SKM-1 (cell line): ENCODE measurements around the gene ABCC4.
A peak's percentile ranks its signal among the peaks of the same experiment; 100 is the strongest.

Experiments used
- DNase-seq: peaks from one replicate; lab custom pipeline; 2025; ENCODE audit not compliant: unreplicated experiment; lab: John Stamatoyannopoulos, UW

The ABCC4 gene

DNA sequence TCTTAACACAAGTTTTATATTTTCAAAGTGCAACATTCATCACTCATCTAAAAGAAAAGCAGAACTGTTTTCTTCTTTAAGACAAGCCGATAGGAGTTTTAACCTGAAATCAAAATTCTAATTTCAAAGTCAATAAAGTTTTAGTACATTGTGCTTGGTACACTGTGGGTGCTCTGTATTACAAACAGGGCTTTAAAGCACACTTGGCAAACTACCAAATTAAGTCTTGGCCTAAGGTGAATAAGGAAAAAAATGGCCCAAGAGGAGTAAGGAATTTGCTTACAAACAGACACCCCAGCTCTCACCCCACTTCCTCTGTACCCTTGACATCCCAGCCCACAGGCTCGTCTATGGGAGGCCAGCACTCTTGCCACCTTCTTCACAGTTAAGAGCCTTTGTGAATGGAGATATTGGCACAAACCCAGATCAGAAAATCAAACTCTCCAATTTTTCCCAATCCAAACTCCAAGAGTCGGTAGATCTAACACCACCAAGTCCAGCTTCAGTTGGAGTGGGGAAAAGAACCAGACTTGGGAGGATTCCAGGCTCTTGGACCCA, 66.0 kb downstream of the ABCC4 start:
- no peak for DNase-seq

DNA sequence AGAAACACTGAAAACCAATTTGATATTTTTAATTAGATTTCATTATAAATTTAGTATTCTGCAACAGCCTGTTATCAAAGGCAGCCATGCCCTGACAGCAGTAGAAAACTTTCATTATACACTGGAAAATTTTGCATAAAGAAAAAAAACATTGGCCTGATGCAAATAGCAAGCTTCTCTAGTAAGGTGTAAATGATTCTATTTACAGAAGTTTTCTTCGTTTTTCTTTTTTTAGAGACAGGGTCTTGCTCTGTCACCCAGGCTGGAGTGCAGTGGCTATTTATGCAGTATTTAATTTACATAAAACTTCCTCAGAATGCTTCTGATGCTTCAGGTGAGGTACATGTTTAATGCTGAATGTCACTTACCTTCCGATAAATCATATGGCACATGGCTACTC, 67.0 kb downstream of the ABCC4 start:
- DNase-seq: no peak

GRCh38 chr13:95233026-95233635, 68.1 kb downstream of the ABCC4 start:
- no peak for DNase-seq

GRCh38 chr13:95231393-95231792, 69.9 kb downstream of the ABCC4 start:
- no peak for DNase-seq

DNA sequence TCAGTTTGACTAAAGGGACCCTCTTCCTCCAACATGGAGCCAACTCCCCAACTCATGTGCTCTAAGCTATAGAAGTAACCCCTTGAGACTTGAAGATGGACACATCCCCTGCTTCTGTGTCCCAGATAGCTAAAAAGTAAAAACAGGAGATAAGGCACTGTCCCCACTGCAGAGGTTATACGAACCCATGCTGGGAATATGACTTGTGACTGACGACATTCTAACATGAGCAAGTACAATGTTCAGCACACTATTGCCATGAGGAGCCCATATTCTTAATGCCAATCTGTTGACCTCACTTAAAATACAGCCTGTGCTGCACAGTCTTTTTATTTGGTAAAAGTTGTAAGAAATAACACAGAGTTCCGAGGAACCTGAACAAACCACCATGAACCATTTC, 71.4 kb downstream of the ABCC4 start:
- DNase-seq: no peak

GRCh38 chr13:95228130-95228529, 73.1 kb downstream of the ABCC4 start:
- no peak for DNase-seq

- peak; percentile 50 for DNase-seq
Observed at GRCh38 chr13:95226932-95227695, 74.1 kb downstream of the ABCC4 start.

GRCh38 chr13:95226476-95226875, 74.8 kb downstream of the ABCC4 start:
- no peak for DNase-seq

- DNase-seq: no peak
Observed at GRCh38 chr13:95226050-95226449, 75.2 kb downstream of the ABCC4 start.

GRCh38 chr13:95224064-95224463, 77.2 kb downstream of the ABCC4 start:
- no peak for DNase-seq

DNA sequence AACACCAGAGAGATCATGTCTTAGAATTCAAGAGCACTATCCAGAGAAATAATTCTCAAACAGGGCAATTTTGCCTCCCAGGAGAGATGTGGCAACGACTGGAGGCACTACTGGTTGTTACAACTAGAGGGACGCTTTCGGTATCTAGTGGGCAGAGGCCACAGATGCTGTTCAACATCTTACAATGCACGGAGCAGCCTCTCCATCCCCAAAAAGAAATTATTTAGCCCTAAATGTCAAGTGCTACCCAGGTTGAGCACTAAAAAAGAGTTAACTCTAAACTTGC, 78.6 kb downstream of the ABCC4 start:
- no peak for DNase-seq

DNA sequence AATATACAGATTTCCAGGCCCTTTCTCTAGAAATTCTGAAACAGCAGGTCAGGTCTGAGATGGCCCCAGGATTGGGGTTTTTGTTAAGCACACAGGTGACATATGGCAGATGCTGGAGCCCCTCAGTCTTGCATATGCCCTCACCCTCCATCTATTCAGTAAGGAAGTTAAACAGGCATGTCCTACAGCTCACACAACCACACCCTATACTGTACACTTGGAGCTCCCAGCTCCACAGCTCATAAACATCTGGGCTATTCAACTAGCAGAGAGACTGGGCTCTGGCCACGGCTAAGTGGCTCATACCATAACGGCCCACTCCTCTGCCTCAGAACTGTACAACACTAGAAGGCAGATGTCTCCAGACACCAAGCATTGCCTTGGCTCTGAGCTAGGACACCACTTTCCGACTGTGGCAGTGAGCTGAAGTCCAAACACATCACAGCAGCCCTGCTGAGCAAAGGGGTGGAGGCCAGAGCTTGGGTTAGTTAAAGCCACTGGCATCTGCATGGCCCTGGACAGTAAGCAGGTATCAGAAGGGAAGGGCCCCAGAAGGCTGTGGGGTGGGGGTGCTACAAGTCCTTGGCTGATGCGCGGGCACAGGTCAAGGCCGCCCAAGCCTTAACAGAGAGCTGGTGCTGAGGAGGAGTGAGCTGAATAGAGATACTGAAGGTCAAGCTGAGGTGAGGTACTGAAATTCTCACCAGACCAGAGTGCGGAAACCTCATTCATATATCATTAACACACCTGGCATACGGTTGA, 79.1 kb downstream of the ABCC4 start:
- DNase-seq: no peak

DNA sequence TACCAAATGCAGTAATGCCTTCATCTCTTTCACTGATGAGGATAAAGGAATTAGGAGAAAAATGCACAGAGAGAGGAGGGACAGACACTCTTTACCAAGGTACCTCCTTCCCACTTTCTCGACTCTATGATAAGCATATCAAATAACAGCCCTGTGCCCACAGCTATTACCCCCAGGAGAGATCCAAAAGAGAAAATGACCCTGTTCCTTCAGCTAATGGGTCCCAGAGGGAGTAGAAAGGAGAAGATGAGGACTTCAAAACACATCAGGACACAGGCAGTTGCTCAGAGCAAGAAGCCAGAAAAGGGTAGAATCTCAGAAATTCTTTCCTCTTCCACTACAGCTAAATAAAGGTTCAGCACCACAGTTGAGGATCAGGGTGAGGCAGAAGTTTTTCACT, 80.6 kb downstream of the ABCC4 start:
- DNase-seq: no peak

DNA sequence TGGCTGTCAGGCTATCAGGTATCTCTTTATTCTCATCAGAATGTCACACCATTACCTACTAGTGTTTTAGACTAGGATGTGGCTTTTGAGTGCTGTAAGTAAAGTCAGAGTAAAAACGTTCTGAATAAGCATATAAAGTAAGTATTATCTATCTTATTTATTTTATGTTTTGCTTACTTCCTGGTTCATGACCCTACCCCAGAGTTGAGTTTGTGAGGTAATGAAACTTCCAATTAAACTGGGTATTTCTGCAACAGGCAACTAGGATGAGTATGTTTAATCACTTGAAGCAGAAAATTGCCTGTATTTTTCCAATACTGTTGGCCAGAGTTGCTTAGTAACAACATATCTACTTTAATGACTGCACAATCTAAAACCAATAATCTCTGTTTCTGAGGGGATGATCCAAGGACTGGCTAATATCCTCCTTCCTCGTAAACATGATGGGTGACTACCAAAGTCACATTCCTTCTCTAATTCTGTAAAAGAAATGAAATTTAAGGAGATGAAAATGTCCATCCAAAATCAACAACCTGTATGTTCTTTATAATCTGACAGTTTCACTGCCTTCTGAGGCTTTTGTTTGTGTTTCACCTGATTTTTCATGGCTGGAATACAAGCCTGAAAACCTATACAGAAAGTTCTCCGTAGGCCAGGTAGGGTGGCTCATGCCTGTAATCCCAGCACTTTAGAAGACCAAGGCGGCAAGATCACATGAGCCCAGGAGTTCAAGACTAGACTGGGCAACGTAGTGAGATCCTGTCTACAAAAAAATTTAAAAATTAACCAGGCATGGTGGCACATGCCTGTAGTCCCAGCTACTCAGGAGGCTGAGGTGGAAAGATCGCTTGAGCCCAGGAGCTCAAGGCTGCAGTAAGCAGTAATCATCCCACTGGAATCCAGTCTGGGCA, 83.1 kb downstream of the ABCC4 start:
- DNase-seq: no peak

GRCh38 chr13:95216182-95216581, 85.1 kb downstream of the ABCC4 start:
- DNase-seq: no peak

- no peak for DNase-seq
Observed at GRCh38 chr13:95212983-95213850, 88.0 kb downstream of the ABCC4 start.

- no peak for DNase-seq
Observed at GRCh38 chr13:95209109-95209508, 92.1 kb downstream of the ABCC4 start.

DNA sequence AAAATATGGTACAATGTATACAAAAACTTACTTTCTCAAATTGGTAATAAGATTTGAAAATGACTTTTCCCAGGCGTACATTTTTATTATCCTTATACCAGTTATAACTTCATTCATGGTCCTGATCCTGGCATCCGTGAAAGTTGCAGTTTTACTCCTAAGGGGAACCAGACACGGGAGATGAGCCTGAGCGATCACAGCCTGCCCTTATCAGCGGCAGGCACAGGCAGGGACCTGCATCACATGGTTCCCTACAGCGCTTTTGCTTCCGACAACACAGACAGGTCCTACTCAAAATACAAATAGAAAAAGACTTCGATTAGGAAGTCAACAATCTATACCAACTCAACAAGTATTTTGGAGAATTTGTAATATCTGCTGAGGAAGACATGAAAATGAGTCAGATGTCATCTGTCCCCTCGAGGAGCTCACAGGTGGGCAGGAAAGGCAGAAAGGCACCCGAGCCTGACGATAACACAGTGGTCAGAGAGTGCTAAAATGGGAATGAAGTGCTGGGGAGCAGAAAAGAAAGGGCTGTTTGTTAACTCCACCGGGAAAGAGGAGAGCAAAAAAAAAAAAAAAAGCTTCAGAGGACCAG, 93.4 kb downstream of the ABCC4 start:
- no peak for DNase-seq

DNA sequence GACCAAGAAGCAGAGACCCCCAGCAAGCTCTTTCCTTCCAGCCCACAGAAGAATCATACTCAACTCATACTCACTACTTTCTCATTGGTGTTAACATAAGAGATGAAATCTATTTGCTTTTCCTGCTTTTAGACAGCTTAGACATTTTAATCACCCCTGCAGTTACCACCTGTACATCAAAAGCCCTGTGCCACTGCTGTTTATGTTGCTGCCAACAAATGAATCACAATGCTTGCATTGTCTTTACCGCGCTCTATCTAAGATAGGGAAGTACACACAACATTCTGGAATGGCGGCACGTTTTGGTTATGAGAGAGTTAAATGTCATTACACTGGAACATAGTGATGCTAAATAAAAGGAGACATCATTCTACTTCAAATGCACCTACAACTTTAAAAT, 95.1 kb downstream of the ABCC4 start:
- DNase-seq: no peak
